ENCODE results near the gene MYOCD. TPM values are rescaled to one million over a fixed set of nuclear protein-coding genes. Genes with fewer than 3 reads are reported as not detected.

MYOCD gene
- total RNA-seq, 6 experiments from 2014 or later, result 0.07 to 2.4 (median 0.11) TPM

DNA sequence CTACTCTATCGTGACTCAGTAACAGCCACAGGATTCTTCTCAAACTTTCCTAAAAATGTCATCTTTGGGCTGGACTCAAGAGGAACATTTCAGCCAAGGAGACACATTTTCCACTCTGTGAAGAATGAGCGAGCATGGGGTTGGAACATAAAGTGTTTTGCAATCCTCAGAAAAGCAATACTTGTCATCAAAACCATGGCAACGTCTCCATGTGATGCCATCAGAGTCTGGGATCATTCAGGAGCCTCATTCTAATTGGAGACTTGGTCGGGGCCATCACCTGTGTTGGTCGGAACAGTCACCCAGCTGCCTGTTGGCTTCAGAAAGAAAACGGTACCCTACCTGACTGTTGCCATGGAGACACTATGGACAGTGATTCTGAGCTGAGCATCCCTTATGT lies 25.5 kb downstream of the MYOCD start:
- Histone ChIP-seq H3K27ac (no peak overlapping the region), H3K36me3 (no peaks in the 10 kb centered on the region), H3K4me1 (no peaks in the 10 kb centered on the region), H3K9me3 (no peaks in the 10 kb centered on the region), H3K4me3 (no peak overlapping the region), H3K27me3 (no peaks in the 10 kb centered on the region)
- 48% methylated on average over 6 of the region's 6 CpGs for WGBS (ENCODE audit: insufficient coverage, low coverage, low lambda C conversion rate, missing lambda C conversion rate)
- no peak for DNase-seq
- TF ChIP-seq, protein P1, sequence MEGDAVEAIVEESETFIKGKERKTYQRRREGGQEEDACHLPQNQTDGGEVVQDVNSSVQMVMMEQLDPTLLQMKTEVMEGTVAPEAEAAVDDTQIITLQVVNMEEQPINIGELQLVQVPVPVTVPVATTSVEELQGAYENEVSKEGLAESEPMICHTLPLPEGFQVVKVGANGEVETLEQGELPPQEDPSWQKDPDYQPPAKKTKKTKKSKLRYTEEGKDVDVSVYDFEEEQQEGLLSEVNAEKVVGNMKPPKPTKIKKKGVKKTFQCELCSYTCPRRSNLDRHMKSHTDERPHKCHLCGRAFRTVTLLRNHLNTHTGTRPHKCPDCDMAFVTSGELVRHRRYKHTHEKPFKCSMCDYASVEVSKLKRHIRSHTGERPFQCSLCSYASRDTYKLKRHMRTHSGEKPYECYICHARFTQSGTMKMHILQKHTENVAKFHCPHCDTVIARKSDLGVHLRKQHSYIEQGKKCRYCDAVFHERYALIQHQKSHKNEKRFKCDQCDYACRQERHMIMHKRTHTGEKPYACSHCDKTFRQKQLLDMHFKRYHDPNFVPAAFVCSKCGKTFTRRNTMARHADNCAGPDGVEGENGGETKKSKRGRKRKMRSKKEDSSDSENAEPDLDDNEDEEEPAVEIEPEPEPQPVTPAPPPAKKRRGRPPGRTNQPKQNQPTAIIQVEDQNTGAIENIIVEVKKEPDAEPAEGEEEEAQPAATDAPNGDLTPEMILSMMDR (IDR thresholded peaks at IDR 0.05), result no peak
- ATAC-seq, result no peak
- intact Hi-C loops (cut with DNase I), result no loop called here

GRCh38 chr17:12693640-12694039 lies 27.9 kb downstream of the MYOCD start:
- Histone ChIP-seq H3K4me1 (no peaks in the 10 kb centered on the region), H3K9me3 (no peaks in the 10 kb centered on the region)

DNA sequence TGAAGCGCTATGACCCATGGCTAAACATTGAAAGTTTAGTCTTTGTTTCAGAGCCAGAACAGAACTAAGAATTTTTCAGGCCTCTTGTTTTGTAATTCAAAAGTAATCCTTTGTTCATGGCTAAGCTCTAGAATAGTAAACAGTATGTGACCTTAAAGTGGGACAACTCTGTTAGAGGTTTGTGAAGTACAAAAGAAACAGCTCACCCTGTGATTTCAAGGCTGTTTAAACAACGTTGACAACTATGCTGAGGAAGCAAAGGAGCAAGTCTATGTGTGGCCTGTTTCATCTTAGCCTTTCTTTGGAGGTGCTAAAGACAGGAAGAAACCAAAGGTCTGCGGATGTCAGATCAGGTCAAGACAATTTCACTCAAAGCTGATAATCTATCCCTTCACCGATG lies 40.4 kb downstream of the MYOCD start:
- no peaks in the 10 kb centered on the region for H3K4me1 ChIP-seq
- DNase-seq (no peak), ATAC-seq (no peak)
- no peak for TF ChIP-seq POLR2A (IDR thresholded peaks at IDR 0.05)
- TF ChIP-seq, protein P1 (IDR thresholded peaks at IDR 0.05), result no peak
- intact Hi-C loops (cut with DNase I), result no loop called here
- no peak overlapping the region for H3K27ac ChIP-seq
- H3K9me3 ChIP-seq, result no peaks in the 10 kb centered on the region
- no peak overlapping the region for H3K4me3 ChIP-seq
- H3K27me3 ChIP-seq, result peaks cover 0 to 3% of the 10 kb centered on the region in 2 donors
- WGBS (ENCODE audit: insufficient coverage, low coverage, low lambda C conversion rate, missing lambda C conversion rate), result 31% methylated on average over 4 of the region's 4 CpGs
- H3K36me3 ChIP-seq, result no peaks in the 10 kb centered on the region

More at GRCh38 chr17:12693640-12694039, 27.9 kb downstream of the MYOCD start:
- intact Hi-C loops (cut with DNase I), result no loop called here
- Histone ChIP-seq H3K27ac (no peak overlapping the region), H3K27me3 (no peaks in the 10 kb centered on the region), H3K4me3 (no peak overlapping the region), H3K36me3 (no peaks in the 10 kb centered on the region)
- ATAC-seq (no peak), DNase-seq (no peak)
- TF ChIP-seq, protein P1 (IDR thresholded peaks at IDR 0.05), result no peak
- 16% methylated on average over 1 of the region's 1 CpG for WGBS (ENCODE audit: insufficient coverage, low coverage, low lambda C conversion rate, missing lambda C conversion rate)

- intact Hi-C loops (cut with DNase I), result no loop called here
- peaks cover 0 to 3% of the 10 kb centered on the region in 2 donors for H3K27me3 ChIP-seq
- ATAC-seq (no peak), DNase-seq (no peak)
- no peak overlapping the region for H3K27ac ChIP-seq
- H3K36me3 ChIP-seq, result no peaks in the 10 kb centered on the region
- TF ChIP-seq, protein P1 (IDR thresholded peaks at IDR 0.05), result no peak
- TF ChIP-seq POLR2A (IDR thresholded peaks at IDR 0.05), result no peak
- H3K9me3 ChIP-seq, result no peaks in the 10 kb centered on the region
- no peaks in the 10 kb centered on the region for H3K4me1 ChIP-seq
- H3K4me3 ChIP-seq, result no peak overlapping the region
These were observed 43.4 kb downstream of the MYOCD start for GRCh38 chr17:12709063-12709462.

DNA sequence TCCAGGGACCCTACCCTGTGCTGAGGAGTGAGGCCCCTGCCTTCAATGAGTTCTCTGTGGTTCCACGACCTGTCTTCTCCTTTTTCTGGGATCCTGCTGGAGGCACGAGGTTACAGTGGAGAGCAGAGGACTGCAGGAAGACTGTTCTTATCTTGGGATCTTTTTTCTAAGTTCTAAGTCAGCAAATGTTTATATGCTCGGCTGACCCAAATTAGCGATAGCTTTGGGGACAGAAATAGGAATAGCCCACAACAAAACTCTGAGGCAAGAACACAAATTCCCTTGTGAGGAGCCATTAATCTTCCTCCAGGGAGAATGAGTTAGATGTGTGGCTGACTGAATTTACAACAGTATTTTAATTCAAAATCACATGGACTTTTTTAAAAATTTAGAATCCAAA lies 46.7 kb downstream of the MYOCD start:
- intact Hi-C loops (cut with DNase I), result no loop called here

More for the DNA sequence above, 46.7 kb downstream of the MYOCD start:
- Histone ChIP-seq H3K27ac (no peak overlapping the region), H3K36me3 (no peaks in the 10 kb centered on the region), H3K9me3 (no peaks in the 10 kb centered on the region), H3K4me1 (no peaks in the 10 kb centered on the region), H3K4me3 (no peak overlapping the region), H3K27me3 (no peaks in the 10 kb centered on the region)
- DNase-seq (no peak), ATAC-seq (no peak)
- 46% methylated on average over 4 of the region's 4 CpGs for WGBS (ENCODE audit: insufficient coverage, low coverage, low lambda C conversion rate, missing lambda C conversion rate)
- TF ChIP-seq POLR2A (IDR thresholded peaks at IDR 0.05), result no peak
- TF ChIP-seq, protein P1 (IDR thresholded peaks at IDR 0.05), result no peak

Data from right lobe of liver (tissue), 6 donors.